HUDEP-2 (cell line): ENCODE measurements around the gene DDX6.
"Not testable (repeated sequence)": the region's sequence is repeated elsewhere in the genome, so short reads cannot be mapped to it uniquely, and the experiment has no call there.

Experiments
- DNase-seq, 76 experiments: peaks; one replicate each; lab custom pipeline; 2025; ENCODE audit not compliant: unreplicated experiment in 76 of 76; lab: John Stamatoyannopoulos, UW

Gene DDX6

GRCh38 chr11:118748056-118748455 is 42.9 kb downstream of the DDX6 start:
- no peak for DNase-seq

- DNase-seq: no peak
These were observed 43.9 kb downstream of the DDX6 start for GRCh38 chr11:118746988-118747585.

GRCh38 chr11:118744046-118744445 is 46.9 kb downstream of the DDX6 start:
- no peak for DNase-seq

- DNase-seq: no peak
These were observed 48.7 kb downstream of the DDX6 start for GRCh38 chr11:118742304-118742703.

- DNase-seq: no peak
These were observed 50.1 kb downstream of the DDX6 start for GRCh38 chr11:118740892-118741291.

GRCh38 chr11:118735203-118735602 is 55.8 kb downstream of the DDX6 start:
- no peak for DNase-seq

- DNase-seq: no peak
These were observed 56.9 kb downstream of the DDX6 start for GRCh38 chr11:118734031-118734430.

- not testable (repeated sequence) for DNase-seq
These were observed 61.2 kb downstream of the DDX6 start for GRCh38 chr11:118729753-118730152.

GRCh38 chr11:118728112-118728511 is 62.9 kb downstream of the DDX6 start:
- peak in 3 of 76 experiments; percentile 2 to 15 (median 12) for DNase-seq

- DNase-seq: not testable (repeated sequence)
These were observed 63.3 kb downstream of the DDX6 start for GRCh38 chr11:118727721-118728066.

GRCh38 chr11:118727001-118727720 is 63.8 kb downstream of the DDX6 start:
- DNase-seq: not testable (repeated sequence)

- not testable (repeated sequence) for DNase-seq
These were observed 69.4 kb downstream of the DDX6 start for GRCh38 chr11:118721478-118722015.

GRCh38 chr11:118720740-118721139 is 70.2 kb downstream of the DDX6 start:
- DNase-seq: not testable (repeated sequence)

- not testable (repeated sequence) for DNase-seq
These were observed 70.9 kb downstream of the DDX6 start for GRCh38 chr11:118720078-118720477.

- not testable (repeated sequence) for DNase-seq
These were observed 72.4 kb downstream of the DDX6 start for GRCh38 chr11:118718562-118718961.

- not testable (repeated sequence) for DNase-seq
These were observed 73.2 kb downstream of the DDX6 start for GRCh38 chr11:118717733-118718132.

GRCh38 chr11:118717221-118717620 is 73.7 kb downstream of the DDX6 start:
- DNase-seq: not testable (repeated sequence)

GRCh38 chr11:118715837-118716260 is 75.1 kb downstream of the DDX6 start:
- DNase-seq: peak in 2 of 76 experiments; percentile 2 to 11

GRCh38 chr11:118715245-118715831 is 75.6 kb downstream of the DDX6 start:
- no peak for DNase-seq

- DNase-seq: peak in 2 of 76 experiments; percentile 12 to 44
These were observed 76.1 kb downstream of the DDX6 start for GRCh38 chr11:118714816-118715215.

GRCh38 chr11:118714416-118714815 is 76.5 kb downstream of the DDX6 start:
- not testable (repeated sequence) for DNase-seq

GRCh38 chr11:118708296-118708695 is 82.7 kb downstream of the DDX6 start:
- no peak for DNase-seq
